ENCODE data around the gene PLXDC2.

PLXDC2 gene

DNA sequence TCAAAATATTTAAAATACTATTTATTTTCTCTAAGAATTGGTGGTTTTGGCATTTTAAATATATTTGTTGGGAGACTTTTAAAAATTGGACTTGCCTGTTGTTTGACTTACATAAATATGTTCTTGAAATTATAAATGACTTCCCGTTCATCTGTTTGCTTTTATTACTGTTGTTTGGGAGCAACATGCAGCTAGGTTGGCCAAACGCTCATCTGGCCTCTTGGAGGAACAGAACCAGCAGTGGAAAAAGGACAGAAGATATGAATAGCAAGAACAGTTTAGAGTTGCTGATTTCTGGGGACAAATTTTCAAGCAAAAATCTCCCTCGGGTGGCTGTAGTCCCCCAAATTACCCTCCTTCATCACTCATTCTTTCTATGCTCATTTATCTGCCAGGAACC, 41.6 kb downstream of the PLXDC2 start:
- DNase-seq (ENCODE audit: low spot score): no peak

DNA sequence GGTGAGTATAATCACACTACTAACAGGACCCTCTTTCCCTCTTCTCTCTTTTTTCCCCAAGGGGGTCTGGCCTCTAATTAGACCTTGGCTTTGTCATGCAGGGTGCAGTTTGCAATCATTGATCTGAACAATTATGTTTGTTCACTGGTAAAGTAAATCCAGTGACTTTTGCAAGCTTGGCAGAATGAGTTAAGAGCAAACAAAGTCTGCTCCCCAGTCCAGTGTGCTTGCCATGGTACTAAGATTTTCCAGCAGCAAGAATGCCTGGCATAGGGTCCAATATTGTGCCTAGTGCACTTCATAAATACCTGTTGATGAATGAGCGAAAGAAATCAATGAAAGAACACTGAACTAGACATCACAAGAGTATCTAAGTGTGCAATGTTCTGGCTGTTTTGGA, 43.9 kb downstream of the PLXDC2 start:
- no peak for DNase-seq (ENCODE audit: low spot score)

DNA sequence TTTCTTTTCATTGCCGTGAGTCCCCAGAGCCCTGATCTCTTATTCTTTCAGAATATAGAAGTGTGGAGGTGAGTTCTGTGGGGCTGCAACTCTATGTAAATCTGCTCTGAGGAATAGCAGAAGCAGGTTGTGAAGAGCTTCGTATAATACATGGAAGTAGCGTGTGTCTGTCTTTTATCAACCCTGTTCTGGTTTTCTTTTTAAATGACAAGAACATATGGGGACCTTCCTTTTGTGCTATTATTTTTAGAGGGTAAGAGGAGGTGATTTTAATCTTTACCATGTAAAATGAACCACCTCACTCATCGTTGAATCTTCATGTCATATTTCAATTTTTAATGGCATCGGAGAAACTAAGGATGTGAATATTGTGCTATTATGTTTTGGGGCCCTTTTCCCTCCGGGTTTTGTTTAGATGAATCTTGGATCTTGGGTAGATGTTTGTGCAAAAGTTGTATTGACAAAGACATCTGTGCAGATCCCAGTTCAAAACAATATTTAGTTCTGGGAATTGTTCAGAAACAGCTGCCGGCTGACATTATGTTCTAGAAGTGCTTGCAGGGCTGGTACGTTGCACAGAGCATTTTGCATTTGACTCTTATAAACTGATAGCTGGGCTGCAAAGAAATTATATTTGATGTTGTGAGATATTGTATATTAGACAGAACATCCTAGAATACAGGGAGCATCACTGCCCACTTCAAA, 46.7 kb downstream of the PLXDC2 start:
- no peak for DNase-seq (ENCODE audit: low spot score)

DNA sequence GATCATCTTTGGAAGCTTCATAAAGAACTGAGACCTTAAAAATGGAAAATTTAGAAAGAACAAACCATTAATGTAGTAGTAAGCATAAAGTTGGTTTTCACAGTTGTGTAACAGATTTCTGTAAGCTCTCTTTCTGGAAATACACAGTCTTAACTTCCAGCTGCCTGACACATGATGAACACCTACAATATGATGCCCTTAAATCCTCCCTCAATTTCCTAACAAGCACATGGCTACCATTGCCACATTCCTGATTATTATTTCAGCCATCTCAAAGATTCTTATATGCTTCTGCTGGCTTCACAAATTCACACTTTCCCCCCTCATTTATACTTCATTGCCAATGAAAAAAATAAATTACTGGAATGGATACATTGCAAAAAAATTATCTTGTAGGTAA, 49.4 kb downstream of the PLXDC2 start:
- no peak for DNase-seq (ENCODE audit: low spot score)

DNA sequence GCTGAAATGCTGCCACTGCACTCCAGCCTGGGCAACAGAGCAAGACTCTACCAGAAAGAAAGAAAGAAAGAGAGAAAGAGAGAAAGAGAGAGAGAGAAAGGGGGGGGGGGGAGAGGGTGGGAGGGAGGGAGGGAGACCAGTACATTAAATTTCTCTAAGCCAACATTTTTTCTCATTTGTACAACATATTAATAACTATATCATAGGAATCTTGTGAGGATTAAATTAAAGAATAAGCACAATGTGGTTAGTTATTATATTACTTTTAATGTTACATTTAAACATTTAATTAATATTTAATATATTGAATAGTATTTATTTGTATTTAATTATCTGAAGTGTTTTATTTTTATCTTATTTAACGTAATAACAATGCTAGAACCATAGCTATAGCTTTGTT, 53.1 kb downstream of the PLXDC2 start:
- DNase-seq (ENCODE audit: low spot score): no peak

DNA sequence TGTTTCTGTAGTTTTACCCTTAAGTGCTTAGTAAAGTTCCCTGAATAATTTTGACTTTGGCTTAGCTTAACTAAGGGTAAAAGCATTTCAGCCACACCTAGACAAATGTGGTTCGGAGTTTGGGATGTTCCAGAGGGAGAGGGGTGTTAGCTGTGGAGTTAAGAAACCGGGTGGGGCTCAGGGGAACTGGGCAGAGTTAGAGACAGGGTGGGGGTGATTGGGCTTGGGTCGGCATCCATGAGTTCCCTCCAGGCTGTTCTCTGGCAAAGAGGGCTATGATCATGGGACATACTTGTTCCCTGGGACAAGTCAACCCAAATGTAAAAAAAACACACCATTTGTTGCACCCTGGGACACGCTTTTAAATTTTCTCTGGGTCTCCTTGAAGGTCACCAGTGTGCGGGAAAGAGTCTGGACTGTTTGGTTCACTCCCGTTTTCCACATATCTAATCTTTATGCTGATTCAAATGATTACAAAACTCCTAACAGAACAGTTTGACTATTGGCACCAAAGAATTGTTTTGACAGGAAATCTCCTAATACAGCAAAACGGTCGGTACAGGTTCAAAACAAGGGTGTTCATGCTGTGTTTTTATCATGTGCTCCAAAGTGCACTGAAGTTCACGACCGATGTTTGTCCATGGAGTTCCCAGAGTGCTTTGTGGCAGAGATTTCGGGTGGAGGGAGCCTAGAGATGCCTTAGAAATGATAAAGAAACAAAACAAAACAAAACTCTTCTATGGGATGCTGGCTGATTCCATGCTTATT, 56.5 kb downstream of the PLXDC2 start:
- no peak for DNase-seq (ENCODE audit: low spot score)

DNA sequence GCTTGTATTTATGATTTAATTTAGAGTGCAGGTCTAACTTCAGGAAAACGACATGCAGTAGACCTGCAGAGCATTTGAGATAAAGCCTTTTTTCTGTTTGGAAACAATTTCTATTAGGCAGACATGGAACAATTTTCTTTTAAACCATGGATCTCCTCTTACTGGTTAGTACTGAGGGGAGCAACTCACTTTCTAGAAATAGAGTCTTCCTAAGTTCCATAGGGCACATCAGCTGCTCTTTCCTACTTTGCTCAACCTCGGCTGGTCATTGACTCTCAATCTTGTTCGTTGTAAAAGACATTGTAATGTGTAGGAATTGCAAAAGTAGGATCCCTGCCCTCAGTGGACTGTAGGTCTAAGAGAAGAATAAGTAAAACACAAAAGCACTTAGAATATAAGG, 58.0 kb downstream of the PLXDC2 start:
- no peak for DNase-seq (ENCODE audit: low spot score)

DNA sequence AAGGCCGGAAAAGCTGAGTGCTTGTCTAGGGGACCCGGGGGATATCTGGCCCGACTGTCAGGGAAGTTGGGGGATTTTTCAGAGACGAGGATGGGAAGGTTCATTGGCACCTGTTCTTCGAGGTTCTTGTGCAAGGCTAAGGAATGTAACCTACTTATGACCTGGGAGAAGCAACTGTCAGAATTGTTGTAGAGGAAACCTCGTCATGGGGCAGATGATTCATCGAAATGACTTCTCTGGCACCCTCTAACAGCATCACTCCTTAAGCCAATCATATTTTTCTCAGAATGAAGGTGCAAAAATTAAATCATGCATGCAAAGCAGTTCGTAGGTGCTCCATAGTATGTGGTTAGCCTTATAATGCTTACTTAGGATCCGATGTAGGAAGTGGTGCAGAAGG, 58.6 kb downstream of the PLXDC2 start:
- no peak for DNase-seq (ENCODE audit: low spot score)

DNA sequence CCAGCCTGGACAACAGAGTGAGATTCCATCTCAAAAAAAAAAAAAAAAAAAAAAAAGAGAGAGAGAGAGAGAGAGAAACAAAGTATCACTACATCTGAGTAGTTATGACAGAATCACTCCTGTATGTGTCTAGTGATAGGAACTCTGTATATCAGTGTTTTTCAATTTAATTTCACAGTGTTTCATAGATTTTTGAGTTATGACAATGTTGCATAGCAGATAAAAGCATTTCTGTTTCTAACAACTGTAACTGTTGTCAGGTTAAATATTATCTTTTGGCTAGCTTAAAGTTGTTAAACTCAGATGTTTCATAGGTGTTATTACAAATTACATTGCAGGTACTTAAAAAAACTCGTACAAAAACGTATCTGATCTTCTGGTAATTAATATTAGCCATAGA, 60.3 kb downstream of the PLXDC2 start:
- DNase-seq (ENCODE audit: low spot score): no peak

DNA sequence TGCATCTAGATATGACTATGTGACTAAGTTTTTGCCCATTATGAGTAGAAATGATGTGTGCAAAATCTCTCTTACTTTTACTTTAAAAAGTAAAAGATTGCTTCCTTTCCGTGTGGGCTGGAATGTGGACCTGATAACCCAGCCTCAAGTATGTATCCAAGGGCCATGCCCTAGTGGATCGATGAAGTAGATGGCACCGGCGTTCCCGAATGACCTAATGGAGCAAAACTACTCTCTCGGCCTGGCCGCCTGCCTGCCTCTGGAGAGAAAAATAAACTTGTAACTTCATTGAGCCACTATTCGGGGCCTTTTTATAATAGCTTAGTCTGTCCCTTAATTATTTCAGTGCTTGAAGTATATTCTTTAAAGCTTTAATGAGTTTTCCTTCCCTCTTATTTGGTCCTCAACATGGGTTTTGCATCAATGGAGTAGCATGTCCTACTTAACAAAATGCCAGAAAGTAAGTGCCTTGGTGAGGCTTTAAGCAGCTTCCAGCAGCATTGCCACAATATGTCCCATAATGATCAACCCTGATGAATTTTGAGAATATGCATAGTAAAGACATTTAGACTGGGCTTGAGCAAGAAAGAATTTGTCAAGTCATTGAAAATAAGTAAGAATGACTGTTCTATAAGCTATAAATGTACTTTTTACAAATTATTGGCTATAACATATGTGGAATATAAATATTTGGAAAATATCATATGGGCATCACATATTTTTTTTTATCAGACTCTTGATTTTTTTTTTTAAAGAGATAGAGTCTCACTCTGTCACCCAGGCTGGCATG, 61.4 kb downstream of the PLXDC2 start:
- DNase-seq (ENCODE audit: low spot score): no peak

DNA sequence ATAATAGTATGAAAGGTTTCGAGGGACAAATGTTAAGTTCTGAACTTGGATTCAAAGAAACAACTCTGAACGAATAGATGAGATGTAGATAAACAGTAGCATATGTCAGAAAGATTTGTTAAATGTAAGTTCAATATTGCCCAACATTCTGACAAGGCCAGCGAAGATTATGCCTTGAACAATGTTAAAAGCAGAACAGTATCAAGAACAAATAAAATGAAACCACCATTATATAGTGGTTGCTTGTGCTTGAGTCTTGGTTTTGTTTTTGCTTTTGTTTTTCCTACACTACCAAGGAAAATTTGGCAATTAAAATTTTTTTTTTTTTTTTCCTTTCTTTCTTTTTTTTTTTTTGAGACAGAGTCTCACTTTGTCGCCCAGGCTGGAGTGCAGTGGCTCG, 66.4 kb downstream of the PLXDC2 start:
- DNase-seq (ENCODE audit: low spot score): no peak

DNA sequence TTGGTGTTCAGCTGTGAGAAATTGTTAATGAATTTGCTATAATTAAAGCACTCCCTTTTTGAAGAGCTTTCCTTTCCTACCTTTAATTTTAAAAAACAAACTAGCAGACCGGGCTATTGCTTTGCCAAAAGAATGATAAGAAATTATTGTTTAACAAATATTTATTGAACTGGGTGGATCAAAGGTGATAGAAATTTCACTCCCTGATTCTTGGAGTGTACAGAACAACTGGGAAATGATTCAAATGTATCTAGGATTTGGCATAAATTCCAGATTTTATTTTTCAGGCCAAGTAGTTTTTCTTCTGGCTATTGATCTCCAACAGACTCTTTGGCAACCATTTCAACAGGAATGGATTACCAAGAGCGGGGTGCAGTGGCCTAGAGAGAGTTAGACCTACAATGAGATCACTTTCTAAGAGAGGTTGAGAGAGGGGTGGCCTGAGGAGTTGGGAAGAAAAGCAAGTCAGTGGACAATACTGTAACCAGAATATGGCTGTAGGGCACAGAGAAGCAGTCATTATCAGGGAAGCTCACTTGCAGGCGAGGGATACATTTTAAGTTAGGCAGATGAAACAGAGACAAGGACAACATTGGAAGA, 71.9 kb downstream of the PLXDC2 start:
- DNase-seq (ENCODE audit: low spot score): no peak

DNA sequence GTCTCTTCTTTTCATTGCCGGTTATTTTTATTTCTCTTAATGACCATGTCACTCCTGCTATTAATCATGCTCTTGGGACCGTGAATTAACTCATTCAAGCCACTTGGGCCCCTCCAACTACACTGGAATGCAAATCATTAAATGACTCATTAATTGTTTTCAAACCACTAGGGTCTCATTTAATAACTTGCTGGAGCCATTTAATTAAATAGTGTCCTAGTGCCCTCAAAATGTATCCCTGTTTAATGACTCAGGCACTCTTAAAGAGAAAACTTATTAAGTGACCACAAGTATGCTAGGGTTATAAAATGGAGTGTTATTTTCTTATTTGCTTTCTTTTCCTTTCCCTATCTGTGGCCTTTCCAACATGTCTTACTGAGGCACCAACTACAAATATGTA, 73.0 kb downstream of the PLXDC2 start:
- DNase-seq (ENCODE audit: low spot score): no peak

DNA sequence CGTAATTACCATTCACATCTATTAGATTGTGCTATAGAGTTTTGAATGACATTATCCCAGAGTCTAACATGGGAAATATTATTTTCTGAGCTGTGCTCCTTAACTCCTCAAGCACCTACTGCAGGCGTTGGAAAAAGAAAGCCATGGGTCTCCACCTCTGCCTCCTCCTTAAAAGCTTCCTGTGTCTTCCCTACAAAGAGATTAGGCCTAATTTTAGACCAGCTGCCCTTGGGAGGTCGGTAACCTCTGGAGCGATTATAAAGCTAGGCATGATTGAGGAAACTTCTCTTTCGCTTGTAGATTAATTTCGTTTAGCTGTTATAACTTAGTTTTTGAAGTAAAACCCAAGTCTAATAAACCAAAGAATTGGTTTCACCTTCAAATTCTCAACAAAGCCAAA, 75.2 kb downstream of the PLXDC2 start:
- DNase-seq (ENCODE audit: low spot score): no peak

DNA sequence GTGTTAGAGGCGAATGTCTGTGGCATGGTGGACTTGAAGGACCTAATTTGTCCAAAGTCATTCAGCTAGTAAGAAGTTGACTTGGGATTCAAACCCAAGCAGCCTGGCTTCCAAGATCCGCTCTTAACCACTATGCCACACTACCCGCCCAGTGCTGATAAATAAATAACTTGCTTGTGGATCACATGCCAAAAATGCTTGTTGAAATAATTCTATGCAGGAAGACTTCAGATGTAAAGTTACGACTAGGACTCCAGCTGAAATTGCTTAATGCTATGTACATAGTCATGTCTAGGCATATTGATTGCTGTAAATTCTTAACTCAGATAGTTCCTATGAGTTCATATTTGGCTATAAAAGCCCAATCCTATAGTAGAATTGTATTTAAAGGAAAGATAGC, 76.0 kb downstream of the PLXDC2 start:
- no peak for DNase-seq (ENCODE audit: low spot score)

DNA sequence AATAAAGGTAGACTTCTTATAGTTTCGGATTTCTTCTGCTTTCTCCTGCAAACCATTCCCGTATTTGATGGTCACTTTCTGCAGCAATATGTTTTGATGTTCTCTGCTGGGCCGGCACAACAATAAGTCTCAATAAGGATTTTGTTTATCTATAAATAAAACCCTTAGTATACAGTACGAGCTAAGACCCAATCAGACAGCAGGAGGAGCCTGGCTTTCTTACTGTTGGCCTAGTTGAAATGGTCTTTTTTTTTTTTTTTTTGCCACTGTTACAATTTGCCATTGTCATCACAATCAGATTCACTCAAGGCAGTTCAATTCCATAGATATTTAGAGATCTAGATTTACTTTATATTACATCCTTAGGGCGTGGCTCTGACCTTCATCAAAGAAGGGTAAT, 76.4 kb downstream of the PLXDC2 start:
- no peak for DNase-seq (ENCODE audit: low spot score)

DNA sequence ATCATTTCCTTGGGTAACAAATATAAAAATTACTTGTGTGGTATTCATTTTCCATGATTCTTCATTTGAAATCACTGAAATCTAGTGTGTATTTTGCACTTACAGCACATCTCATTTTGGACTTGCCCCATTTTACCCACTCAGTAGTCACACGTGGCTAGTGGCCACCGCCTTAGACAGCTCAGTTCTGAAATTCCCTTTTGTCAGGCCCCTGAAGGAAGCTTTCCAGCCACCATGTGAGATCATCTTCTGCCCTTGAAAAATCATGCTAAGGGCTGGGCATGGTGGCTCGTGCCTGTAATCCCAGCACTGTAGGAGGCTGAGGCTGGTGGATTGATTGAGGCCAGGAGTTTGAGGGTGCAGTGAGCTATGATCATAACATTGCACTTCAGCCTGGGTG, 79.3 kb downstream of the PLXDC2 start:
- no peak for DNase-seq (ENCODE audit: low spot score)

DNA sequence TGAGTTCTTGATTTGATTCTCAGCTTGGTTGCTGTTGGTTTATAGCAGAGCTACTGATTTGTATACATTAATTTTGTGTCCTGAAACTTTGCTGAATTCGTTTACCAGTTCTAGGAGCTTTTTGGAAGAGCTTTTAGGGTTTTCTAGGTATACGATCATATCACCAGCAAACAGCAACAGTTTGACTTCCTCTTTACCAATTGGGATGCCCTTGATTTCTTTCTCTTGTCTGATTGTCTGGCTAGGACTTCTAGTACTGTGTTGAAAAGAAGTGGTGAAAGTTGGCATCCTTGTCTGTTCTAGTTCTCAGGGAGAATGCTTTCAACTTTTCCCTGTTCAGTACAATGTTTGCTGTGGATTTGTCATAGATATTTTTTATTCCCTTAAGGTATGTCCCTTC, 86.2 kb downstream of the PLXDC2 start:
- no peak for DNase-seq (ENCODE audit: low spot score)

DNA sequence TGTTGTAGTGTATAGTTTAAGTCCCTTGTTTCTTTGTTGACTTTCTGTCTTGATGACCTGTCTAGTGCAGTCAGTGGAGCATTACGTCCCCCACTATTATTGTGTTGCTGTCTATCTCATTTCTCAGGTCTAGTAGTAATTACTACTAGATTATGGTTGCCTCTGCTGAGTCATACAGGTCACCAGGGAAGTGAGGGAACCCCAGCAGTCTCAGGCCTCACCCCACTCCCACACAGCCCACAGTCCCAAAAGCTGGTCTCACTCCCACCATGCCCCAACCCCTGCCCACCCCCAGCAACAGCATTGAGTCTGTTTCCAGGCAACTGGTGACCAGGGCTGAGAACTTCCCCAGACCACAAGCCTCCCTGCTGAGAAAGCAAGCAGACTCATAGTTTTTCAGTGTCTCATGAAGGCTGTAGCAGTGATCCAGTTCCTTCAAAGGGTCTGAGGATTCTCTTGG, 88.0 kb downstream of the PLXDC2 start:
- DNase-seq (ENCODE audit: low spot score): no peak

DNA sequence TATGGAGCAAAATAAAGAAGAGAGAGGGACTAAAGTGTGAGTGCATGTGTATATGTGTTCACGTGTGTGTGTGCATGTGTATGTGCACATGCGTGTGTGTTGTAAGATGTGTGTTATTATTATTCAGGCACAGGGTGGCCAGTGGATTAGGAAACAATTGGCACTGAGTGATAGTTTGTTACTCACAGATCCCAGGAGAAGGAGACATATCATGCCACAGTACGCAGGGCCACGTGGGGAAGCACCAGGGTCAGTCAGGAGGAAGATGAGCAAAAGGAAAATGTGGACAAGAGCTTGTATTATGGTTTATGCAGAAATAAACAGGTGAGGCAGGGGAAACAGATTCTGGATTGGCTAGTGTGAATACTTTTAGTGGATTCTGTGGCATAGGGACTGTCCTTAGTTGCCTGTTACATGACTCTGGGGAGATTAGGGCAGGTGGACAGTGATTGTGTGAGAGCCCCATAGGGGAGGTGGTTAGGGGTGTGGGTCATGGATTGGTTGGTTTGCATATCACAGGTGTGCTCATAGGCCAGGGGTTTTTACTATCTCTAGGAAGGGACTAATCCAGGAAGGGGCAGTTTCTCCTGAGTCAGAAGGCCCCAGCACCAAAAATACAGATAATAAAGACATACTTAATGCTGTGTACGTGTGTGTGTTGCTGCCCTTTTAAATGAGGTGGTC, 90.0 kb downstream of the PLXDC2 start:
- no peak for DNase-seq (ENCODE audit: low spot score)

DNA sequence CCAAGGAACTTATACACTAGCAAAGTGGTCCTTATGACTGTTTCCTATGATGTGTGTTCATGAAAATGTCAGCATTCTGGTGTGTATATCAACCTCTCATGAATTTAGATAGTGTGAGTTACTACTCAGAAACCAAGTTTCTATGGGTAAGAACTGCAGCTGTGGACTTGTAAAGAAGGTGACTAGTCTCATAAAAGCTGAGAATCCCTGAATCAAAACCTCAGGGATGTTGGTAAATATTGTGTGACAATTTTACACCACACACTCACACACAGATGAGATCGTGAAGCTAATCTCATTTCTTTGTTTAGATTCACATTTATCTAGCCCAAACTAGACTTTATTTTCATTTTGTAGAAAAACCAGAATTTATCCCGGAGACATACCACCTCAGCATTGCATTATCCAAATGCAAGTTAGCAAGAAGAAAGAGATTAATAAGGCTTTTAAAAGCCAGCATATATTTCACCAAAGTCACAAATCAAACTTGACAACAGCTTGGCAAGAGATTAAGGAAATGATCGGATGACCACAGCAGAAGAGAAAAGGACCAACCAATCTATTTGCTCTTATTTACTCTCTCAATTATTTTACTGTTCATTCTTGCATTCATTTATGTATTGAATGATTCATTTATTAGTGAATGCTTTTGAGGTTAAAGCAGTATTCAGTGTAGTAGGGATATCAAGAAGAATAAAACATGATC, 92.9 kb downstream of the PLXDC2 start:
- no peak for DNase-seq (ENCODE audit: low spot score)

Measured in putamen (tissue), 1 donor.